Osteoblast (primary cell): Measurements from ENCODE around the gene SON. TPM values are rescaled to one million over a fixed set of nuclear protein-coding genes. Genes with fewer than 3 reads are reported as not detected.
"Not testable (repeated sequence)": the region's sequence is repeated elsewhere in the genome, so short reads cannot be mapped to it uniquely, and the experiment has no call there.

Experiments
- DNase-seq: peaks from one replicate; pipeline ENCODE4 v3.0.0; 2011; ENCODE audit warnings: low spot score, mixed read lengths; ENCODE audit not compliant: insufficient read length; ENCODE audit errors: missing footprints
- H2AFZ ChIP-seq: 2 replicates; pipeline ENCODE4 v1.6.0; 2011; ENCODE audit warnings: mild to moderate bottlenecking, low read length
- H3K27ac ChIP-seq: 2 replicates; pipeline ENCODE4 v1.5.1; 2011; ENCODE audit warnings: mild to moderate bottlenecking, low read depth, low read length, moderate library complexity
- H3K27me3 ChIP-seq: 2 replicates; pipeline ENCODE4 v1.6.0; 2012; ENCODE audit warnings: mild to moderate bottlenecking, control low read depth, inconsistent platforms, low read length, moderate library complexity; ENCODE audit not compliant: insufficient read depth
- H3K36me3 ChIP-seq: 2 replicates; pipeline ENCODE4 v1.5.1; 2011; ENCODE audit warnings: mild to moderate bottlenecking, low read length, control low read depth, moderate library complexity; ENCODE audit not compliant: insufficient read depth
- H3K4me1 ChIP-seq: 2 replicates; pipeline ENCODE4 v1.5.1; 2011; ENCODE audit warnings: mild to moderate bottlenecking, low read length, control low read depth, moderate library complexity; ENCODE audit not compliant: insufficient read depth
- H3K4me2 ChIP-seq: 2 replicates; pipeline ENCODE4 v1.6.0; 2011; ENCODE audit warnings: mild to moderate bottlenecking, low read length; ENCODE audit not compliant: insufficient read depth
- H3K4me3 ChIP-seq: fragments of 200-600 bp; sonication (generic); 3 replicates; pipeline ENCODE4 v1.5.1; 2012; ENCODE audit warnings: mild to moderate bottlenecking, low read length, inconsistent platforms; ENCODE audit not compliant: insufficient read depth
- H3K79me2 ChIP-seq: 2 replicates; pipeline ENCODE4 v1.6.0; 2012; ENCODE audit warnings: mild to moderate bottlenecking, low read length, control low read depth, inconsistent platforms; ENCODE audit not compliant: insufficient read depth
- H3K9me3 ChIP-seq: 2 replicates; pipeline ENCODE4 v1.5.1; 2011; ENCODE audit warnings: low read depth, low read length, control low read depth
- H4K20me1 ChIP-seq: 2 replicates; pipeline ENCODE4 v1.6.0; 2012; ENCODE audit warnings: mild to moderate bottlenecking, low read length, control low read depth; ENCODE audit not compliant: insufficient read depth
- CTCF ChIP-seq: IDR thresholded peaks from 2 replicates; pipeline ENCODE4 v1.5.1; 2011; ENCODE audit warnings: mild to moderate bottlenecking, low read depth, low read length, moderate library complexity; ENCODE audit errors: extremely low read depth
- total RNA-seq: library from RNA; depleted of rRNA; stranded (reverse); fragments of >200 nt; gene quantifications from 2 replicates; pipeline ENCODE4 v1.2.3, GENCODE V29; 2012

Gene SON
- total RNA-seq, 1 donor = 137 TPM

GRCh38 chr21:33622253-33622652 is 79.4 kb downstream of the SON start:
- H3K9me3 ChIP-seq = no peaks in the 10 kb centered on the region
- no peak for TF ChIP-seq CTCF
- peaks cover 9% of the 10 kb centered on the region for H3K79me2 ChIP-seq
- no peak overlapping the region for H3K4me2 ChIP-seq
- no peak overlapping the region for H2AFZ ChIP-seq
- no peaks in the 10 kb centered on the region for H3K4me1 ChIP-seq
- H3K4me3 ChIP-seq = no peak overlapping the region
- H3K36me3 ChIP-seq = peaks cover 39% of the 10 kb centered on the region
- H4K20me1 ChIP-seq = peaks cover 2% of the 10 kb centered on the region
- no peak overlapping the region for H3K27ac ChIP-seq
- H3K27me3 ChIP-seq = no peaks in the 10 kb centered on the region
- no peak for DNase-seq

- Histone ChIP-seq H3K79me2 (peaks cover 17% of the 10 kb centered on the region), H3K36me3 (peaks cover 35% of the 10 kb centered on the region)
- not testable (repeated sequence) for H3K4me3 ChIP-seq, H3K4me1 ChIP-seq, H3K27me3 ChIP-seq, H3K9me3 ChIP-seq, H2AFZ ChIP-seq, H3K4me2 ChIP-seq, H4K20me1 ChIP-seq, H3K27ac ChIP-seq, DNase-seq
These were observed 83.3 kb downstream of the SON start for GRCh38 chr21:33626151-33626550.

Other genes with a start within 250 kb of the SON start
- 26.1 and 28.0 TPM in 2 replicates for gene IFNAR1, start 218.1 kb upstream of the SON start, total RNA-seq
- 60.1 and 63.1 TPM in 2 replicates for gene IFNGR2, start 139.6 kb upstream of the SON start, total RNA-seq
- gene TMEM50B, start 63.1 kb upstream of the SON start, total RNA-seq = 29.3 and 34.2 TPM in 2 replicates
- 3.2 and 4.0 TPM in 2 replicates for gene DNAJC28, start 51.3 kb upstream of the SON start, total RNA-seq
- 69.0 and 85.8 TPM in 2 replicates for gene GART, start 921 bp upstream of the SON start, total RNA-seq
- gene DONSON, start 45.6 kb downstream of the SON start, total RNA-seq = 10.9 and 17.4 TPM in 2 replicates
- gene CRYZL1, start 98.7 kb downstream of the SON start, total RNA-seq = 24.5 and 28.6 TPM in 2 replicates
- 39.5 and 42.7 TPM in 2 replicates for gene ITSN1, start 99.5 kb downstream of the SON start, total RNA-seq